HG03575 (cell line): ENCODE data around the gene HK3.

Experiments used
- ATAC-seq: cut with Tn5 transposase; IDR thresholded peaks from one replicate; pipeline ENCODE4 v1.9.1; 2021; ENCODE audit not compliant: unreplicated experiment, insufficient number of reproducible peaks, low FRiP score; ENCODE audit errors: extremely low read depth

Gene HK3

DNA sequence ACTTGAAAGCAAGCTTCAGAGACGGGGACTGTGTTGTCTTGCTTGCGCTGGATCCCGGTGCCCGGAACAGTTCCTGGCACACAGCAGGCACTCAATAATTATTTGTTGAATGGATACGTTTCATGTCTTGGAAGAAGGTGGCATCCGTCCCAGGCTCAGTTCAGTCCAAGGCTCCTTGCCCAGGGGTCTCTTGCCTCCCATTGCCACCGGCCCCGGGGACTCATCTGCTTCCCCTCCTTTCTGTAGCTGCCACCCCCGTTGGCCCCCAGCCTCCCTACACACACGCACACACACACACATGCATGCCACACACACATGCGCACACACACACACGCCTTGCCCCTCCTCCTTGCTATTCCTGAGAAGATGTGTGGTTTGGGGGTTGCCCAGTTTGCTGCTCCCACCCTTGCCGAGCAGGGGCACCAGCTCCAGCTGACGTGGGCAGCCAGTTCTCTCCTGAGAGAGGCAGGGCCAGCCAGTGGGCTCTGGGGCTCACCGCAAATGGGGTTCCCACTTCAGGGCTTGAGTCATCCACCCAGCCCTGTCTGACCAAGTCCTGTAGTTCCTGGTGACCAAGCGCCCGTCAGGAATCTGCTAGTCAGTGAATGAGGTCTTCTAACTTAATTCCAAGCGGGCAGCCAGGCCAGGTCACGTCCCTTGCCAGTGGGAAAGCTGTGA, 41.8 kb downstream of the HK3 start:
- no peak for ATAC-seq

DNA sequence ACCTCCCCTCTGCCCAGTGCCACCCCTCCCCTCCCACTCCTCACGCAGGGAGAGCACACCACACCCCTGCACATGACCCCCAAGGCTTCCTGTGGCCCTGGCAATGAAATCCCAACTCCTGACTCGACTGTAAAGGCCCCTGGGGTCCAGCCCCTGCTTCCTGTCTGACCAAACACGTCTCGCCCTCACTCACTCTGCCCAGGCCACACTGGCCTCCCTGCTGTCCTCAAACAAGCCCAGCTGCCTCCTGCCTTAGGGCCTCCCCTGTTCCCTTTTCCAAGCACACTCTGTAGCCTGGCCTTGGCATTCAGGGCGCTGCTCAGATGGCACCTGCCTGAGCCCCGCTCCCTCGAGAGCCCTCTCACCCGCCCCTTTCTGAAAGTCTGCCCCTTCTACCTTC, 42.4 kb downstream of the HK3 start:
- no peak for ATAC-seq

GRCh38 chr5:176855598-176855997, 43.5 kb downstream of the HK3 start:
- ATAC-seq, result no peak

DNA sequence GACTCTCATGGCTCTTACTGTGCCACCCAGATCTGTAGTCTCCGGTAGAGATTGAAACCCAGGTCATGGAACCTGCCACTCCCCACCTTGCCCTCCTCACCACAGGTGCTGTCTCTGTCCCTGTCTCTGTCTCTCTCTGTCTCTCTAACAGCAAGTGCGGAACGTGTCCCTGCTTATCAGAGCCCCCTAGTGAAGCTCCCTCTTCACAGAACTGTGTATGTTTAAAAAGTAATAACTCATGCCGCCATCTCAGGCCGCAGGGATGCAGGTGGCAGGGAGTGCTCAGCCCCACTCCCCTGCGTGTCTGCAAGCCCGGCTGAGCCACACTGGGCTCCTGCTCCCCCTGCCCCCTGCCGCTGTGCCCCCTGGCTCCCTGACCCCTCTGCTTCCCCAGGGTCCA, 45.0 kb downstream of the HK3 start:
- ATAC-seq, result no peak

DNA sequence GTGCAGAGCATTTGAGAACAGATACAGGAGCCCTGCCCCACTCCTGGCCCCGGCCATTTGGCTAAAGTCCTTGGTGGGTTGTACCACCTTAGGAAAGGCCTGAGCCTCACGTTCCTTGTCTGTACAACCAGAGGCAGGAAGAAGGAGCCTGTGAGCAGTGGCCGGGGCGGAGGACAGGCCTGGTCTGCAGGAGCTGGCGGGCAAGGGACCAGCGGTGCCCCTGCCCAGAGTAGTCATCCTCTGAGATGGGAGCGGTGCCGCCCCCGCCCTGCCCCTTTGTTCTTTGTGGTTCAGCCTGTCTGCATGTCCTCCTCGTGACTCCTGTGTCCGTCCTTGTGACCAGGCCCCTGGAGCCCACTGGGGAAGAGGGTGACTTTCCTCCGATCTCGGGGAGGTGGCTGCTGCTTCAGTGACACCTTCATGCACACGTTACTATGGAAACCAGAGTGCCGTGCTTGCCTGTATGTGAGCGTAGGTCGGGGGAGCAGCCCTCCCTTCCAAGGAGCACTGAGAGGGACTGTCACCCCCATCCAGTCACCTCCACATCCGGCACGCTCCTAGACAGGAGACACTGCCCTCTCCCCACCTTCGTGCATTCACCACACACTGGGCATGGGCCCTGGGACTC, 45.9 kb downstream of the HK3 start:
- no peak for ATAC-seq

DNA sequence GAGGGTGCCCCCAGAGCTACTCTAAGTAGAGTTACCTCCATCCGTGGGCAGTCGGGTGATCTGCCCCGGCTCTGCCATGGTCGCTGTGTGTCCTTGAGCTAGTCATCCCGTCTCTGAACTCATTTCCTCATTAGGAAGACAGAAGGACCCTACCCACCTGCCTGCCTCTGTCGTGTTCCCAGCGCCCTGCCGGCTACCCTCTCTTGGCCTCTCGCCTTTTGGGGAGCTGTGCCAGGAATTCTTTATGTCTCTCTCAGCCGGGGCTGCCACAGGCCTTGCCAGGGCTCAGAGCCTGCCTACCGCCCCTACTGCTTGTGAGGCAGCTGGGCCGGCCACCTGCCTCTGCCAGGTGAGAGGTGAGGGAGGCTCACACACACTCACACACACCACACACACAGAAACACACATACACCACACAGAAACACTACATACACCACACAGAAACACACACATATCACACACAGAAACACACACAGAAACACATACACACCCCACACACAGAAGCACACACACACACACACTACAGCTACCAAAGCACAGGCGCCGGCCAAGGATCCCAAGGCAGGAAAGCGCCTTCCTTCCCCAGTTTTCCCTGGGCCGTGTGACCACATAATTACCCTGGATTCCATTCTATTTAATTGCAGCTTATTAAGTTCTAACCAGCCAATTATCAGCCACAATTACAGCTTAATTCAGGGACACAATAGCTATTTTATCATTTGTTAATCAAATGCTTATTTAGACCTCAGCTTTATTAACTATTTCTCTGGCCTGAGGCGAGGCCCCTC, 47.1 kb downstream of the HK3 start:
- no peak for ATAC-seq

DNA sequence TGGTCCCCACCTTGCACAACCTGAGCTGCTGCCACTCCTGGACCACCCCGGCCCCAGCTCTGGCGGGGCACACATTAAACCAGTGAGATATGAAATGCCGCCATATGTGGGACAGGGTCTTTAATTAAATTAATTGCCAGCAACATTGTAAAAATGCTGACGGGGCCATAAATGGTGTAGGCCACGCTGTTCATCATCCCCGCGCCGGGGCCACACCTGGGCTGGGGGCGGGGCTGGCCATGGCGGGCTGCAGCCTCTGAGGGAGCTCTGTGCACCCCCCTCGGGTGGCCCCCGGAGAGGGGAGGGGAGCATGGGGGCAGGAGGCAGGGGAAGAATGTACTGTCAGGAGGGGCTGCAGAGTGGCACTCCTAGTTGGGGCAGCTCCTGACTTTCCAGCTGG, 47.8 kb downstream of the HK3 start:
- ATAC-seq, result no peak

DNA sequence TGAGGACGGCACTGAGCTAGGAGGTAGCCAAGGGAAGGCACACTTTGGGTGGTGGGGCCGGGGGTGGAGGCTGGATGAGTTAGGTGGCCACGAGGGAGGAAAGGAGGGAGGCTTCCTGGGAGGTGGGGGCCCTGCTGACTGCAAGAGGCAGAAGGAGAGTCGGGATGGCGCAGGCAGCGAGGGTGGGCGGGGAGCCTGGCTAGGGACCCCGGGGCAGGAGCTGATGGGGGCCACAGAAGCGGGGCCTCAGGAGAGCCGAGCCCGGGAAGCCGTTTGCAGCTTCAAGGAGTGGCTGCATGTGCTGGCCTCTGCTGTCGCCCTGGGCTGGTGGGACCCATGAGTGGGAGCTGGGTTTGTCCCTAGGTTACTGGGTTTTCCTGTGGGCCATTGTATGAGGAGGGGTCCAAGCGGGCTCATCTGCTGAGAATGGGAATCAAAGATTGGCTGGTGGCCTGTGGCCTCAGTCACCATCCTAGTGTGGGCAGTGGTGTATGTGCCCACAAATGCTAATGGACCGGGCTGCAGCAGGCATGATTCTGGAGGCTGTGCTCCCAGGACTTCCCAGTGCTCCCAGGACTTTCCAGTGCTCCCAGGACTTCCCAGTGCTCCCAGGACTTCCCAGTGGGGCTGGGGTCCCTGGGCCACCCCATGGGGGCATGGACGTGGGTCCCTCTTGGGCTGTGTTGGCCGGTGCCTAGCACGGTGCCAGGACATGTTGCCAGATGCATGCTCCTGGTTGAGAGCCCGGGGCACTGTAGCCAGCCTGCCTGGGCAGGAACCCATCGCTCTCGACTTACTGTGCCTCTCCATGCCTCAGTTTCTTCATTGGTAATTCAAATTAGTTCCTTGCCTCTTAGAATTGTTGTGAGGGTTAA, 48.5 kb downstream of the HK3 start:
- ATAC-seq, result no peak

GRCh38 chr5:176849611-176850227, 49.4 kb downstream of the HK3 start:
- ATAC-seq, result no peak

- ATAC-seq, result no peak
Measured at GRCh38 chr5:176848651-176849050, 50.5 kb downstream of the HK3 start.

GRCh38 chr5:176847726-176848290, 51.3 kb downstream of the HK3 start:
- no peak for ATAC-seq

- ATAC-seq, result no peak
Measured at GRCh38 chr5:176847148-176847547, 52.0 kb downstream of the HK3 start.

- no peak for ATAC-seq
Measured at GRCh38 chr5:176846335-176847140, 52.6 kb downstream of the HK3 start.

DNA sequence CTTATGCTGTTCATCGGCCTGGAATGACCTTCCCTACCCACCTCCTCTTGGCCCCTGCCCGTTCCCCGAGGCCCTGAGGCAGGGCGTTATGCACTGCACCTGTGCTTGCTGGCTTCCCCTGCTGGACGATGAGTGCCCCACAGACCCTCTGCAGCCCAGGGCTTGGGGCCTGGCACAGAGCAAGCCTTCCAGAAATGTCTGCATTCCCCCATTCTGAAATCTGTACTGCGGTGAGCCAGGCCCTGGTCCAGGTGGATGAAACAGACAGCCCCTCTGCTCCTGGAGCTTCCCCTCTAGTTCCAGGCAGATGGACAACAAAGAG, 53.8 kb downstream of the HK3 start:
- no peak for ATAC-seq

GRCh38 chr5:176844706-176845391, 54.3 kb downstream of the HK3 start:
- no peak for ATAC-seq

DNA sequence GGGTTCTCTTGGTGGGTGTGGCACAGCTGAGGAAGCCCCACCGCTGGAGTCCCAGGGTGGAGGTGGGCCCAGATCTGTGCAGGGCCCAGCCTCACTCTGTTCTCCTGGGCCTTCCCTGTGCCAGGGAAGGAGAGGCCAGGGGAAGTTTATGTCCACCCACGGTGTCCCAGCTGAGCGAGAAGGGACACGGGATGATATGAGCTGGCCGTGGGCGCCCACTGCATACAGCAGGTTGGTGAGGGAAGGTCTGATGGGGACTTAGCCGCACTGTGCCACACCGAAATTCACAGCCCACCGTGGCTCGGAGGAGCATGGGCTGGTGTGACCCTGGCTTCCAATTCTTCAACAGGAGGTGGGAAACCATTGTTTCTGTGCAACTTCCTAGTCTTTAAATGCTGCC, 54.9 kb downstream of the HK3 start:
- ATAC-seq, result no peak

- ATAC-seq, result no peak
Measured at GRCh38 chr5:176843673-176844072, 55.5 kb downstream of the HK3 start.
